MCF 10A (cell line): Measurements from ENCODE around the gene ATG7. TPM values are rescaled to one million over a fixed set of nuclear protein-coding genes. Genes with fewer than 3 reads are reported as not detected.

ENCODE experiments used
- BruUV-seq: library from RNA; stranded (reverse); fragments of 400-500 nt; replicated peaks from 2 replicates; lab custom pipeline; 2021; lab: Mats Ljungman, UMichigan
- CTCF ChIA-PET: fragments of 300-600 bp; sonication (Branson Sonifier 250); formaldehyde crosslinking; extraction: SDS; loops from one replicate; lab custom pipeline; 2021; ENCODE audit warnings: antibody characterized with exemption, inconsistent platforms; lab: Yijun Ruan, JAX
- POLR2A ChIA-PET: fragments of 300-600, 350-650 bp; sonication (Branson Sonifier 250); formaldehyde crosslinking; extraction: SDS; loops from one replicate; lab custom pipeline; 2020; ENCODE audit warnings: antibody characterized with exemption, inconsistent platforms; lab: Yijun Ruan, JAX
- DNase-seq: peaks from one replicate; pipeline ENCODE4 v3.0.0-alpha.2; 2018; ENCODE audit not compliant: unreplicated experiment
- H3K27ac Mint-ChIP-seq: one replicate; pipeline ENCODE4 v1.8.0; 2022; ENCODE audit warnings: mild to moderate bottlenecking, low read depth, mixed read lengths; ENCODE audit not compliant: unreplicated experiment
- H3K27me3 Mint-ChIP-seq: one replicate; pipeline ENCODE4 v1.8.0; 2022; ENCODE audit warnings: mixed read lengths; ENCODE audit not compliant: insufficient read depth, unreplicated experiment
- H3K36me3 Mint-ChIP-seq: one replicate; pipeline ENCODE4 v1.8.0; 2022; ENCODE audit warnings: mild to moderate bottlenecking, moderate library complexity, mixed read lengths; ENCODE audit not compliant: insufficient read depth, unreplicated experiment
- H3K4me1 Mint-ChIP-seq: one replicate; pipeline ENCODE4 v1.8.0; 2022; ENCODE audit warnings: mixed read lengths; ENCODE audit not compliant: insufficient read depth, unreplicated experiment
- H3K4me3 Mint-ChIP-seq: one replicate; pipeline ENCODE4 v1.8.0; 2022; ENCODE audit warnings: mild to moderate bottlenecking, moderate library complexity, mixed read lengths; ENCODE audit not compliant: unreplicated experiment
- H3K9me3 Mint-ChIP-seq: one replicate; pipeline ENCODE4 v1.8.0; 2022; ENCODE audit warnings: mixed read lengths; ENCODE audit not compliant: unreplicated experiment
- intact Hi-C: fragments of 100-400 bp; cut with micrococcal nuclease; formaldehyde crosslinking; loops from 2 replicates; pipeline ENCODE4 v1.14.1; 2022
- total RNA-seq: library from RNA; stranded (reverse); gene quantifications from 2 replicates; pipeline ENCODE4 v1.2.3, GENCODE V29; 2022
- TF ChIP-seq, protein P1 (sequence below): fragments of 200-600 bp; IDR thresholded peaks from one replicate; pipeline ENCODE4 v1.8.0; 2022; ENCODE audit warnings: antibody characterized with exemption, mild to moderate bottlenecking; ENCODE audit not compliant: unreplicated experiment

ATG7 gene
- total RNA-seq, 1 experiment from 2014 or later: 54.0 TPM

DNA sequence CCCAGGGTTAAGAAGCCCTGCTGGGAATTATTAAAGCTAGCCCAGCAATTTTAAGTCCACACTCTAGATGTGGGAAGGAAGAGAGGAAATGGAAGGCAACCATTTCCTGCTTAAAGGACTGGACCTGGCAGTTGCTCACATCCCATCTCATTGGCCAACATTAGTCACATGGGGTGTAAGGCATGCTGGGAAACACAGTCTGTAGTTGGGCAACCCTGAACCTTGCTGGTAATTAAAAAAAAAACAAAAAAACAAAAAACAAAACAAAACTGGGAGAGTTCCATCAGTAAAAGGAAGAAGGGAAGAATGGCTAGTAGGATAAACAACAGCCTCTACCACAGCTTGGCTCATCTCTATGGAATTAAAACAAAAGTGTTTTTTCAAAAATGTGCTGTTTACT, 235.5 kb downstream of the ATG7 start:
- TF ChIP-seq, protein P1, sequence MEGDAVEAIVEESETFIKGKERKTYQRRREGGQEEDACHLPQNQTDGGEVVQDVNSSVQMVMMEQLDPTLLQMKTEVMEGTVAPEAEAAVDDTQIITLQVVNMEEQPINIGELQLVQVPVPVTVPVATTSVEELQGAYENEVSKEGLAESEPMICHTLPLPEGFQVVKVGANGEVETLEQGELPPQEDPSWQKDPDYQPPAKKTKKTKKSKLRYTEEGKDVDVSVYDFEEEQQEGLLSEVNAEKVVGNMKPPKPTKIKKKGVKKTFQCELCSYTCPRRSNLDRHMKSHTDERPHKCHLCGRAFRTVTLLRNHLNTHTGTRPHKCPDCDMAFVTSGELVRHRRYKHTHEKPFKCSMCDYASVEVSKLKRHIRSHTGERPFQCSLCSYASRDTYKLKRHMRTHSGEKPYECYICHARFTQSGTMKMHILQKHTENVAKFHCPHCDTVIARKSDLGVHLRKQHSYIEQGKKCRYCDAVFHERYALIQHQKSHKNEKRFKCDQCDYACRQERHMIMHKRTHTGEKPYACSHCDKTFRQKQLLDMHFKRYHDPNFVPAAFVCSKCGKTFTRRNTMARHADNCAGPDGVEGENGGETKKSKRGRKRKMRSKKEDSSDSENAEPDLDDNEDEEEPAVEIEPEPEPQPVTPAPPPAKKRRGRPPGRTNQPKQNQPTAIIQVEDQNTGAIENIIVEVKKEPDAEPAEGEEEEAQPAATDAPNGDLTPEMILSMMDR: no peak
- H3K4me1 Mint-ChIP-seq: peaks cover 16% of the 10 kb centered on the region
- H3K4me3 Mint-ChIP-seq: no peak overlapping the region
- peaks cover 4% of the 10 kb centered on the region for H3K36me3 Mint-ChIP-seq
- no peaks in the 10 kb centered on the region for H3K9me3 Mint-ChIP-seq
- H3K27me3 Mint-ChIP-seq: no peaks in the 10 kb centered on the region
- intact Hi-C loops: no loop called here
- CTCF ChIA-PET: interaction anchor here (0.6 kb wide), 2 partner anchors 118 to 144 kb away, joined by 3 to 4 read pairs; no protein-coding TSS in a partner anchor
- no peak for DNase-seq
- BruUV-seq: no TSS peak
- no peak overlapping the region for H3K27ac Mint-ChIP-seq
- POLR2A ChIA-PET: interaction anchor here (1.6 kb wide), 1 partner anchor 9 kb away, joined by 5 read pairs; no protein-coding TSS in a partner anchor

DNA sequence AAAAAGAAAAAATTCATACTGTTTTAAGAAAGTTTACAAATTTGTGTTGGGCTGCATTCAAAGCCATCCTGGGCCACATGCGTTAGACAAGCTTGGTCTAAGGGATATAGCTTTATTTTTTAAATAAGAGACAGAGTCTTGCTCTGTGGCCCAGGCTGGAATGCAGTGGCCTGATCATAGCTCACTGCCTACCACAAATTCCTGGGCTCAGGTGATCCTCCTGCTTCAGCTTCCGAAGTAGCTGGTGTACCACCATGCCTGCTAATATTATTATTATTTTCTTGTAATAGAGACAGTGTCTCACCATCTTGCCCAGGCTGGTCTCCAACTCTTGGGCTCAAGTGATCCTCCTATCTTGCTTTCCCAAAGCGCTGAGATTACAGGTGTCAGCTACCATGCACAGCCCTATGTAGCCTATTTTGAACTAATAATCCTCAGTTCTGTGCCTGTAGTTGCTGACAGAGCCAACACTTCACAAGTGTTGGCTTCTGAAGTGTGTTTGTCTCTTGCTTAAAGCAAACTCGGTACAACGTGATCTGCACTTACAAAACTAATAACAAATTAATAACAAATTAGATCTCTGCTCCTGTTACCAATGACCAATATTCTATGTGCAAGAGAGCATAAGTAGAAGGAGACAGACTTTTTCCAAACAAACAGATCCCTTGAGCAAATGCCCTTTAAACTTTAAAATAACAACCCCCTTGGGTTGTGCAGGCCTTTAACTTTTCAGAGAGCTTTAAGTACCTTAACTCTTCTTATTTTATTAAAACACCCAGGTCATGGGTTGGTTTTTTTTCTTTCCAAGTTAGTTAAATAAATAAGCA, 236.4 kb downstream of the ATG7 start:
- H3K9me3 Mint-ChIP-seq: no peaks in the 10 kb centered on the region
- intact Hi-C loops: no loop called here
- DNase-seq: no peak
- no peak overlapping the region for H3K27ac Mint-ChIP-seq
- CTCF ChIA-PET: interaction anchor here (0.6 kb wide), 3 partner anchors 119 to 236 kb away, joined by 3 to 4 read pairs (median 3); no protein-coding TSS in a partner anchor
- POLR2A ChIA-PET: interaction anchor here (1.6 kb wide), 1 partner anchor 9 kb away, joined by 5 read pairs; no protein-coding TSS in a partner anchor
- peaks cover 16% of the 10 kb centered on the region for H3K4me1 Mint-ChIP-seq
- TF ChIP-seq, protein P1: no peak
- no TSS peak for BruUV-seq
- H3K36me3 Mint-ChIP-seq: peaks cover 4% of the 10 kb centered on the region
- no peak overlapping the region for H3K4me3 Mint-ChIP-seq
- no peaks in the 10 kb centered on the region for H3K27me3 Mint-ChIP-seq

DNA sequence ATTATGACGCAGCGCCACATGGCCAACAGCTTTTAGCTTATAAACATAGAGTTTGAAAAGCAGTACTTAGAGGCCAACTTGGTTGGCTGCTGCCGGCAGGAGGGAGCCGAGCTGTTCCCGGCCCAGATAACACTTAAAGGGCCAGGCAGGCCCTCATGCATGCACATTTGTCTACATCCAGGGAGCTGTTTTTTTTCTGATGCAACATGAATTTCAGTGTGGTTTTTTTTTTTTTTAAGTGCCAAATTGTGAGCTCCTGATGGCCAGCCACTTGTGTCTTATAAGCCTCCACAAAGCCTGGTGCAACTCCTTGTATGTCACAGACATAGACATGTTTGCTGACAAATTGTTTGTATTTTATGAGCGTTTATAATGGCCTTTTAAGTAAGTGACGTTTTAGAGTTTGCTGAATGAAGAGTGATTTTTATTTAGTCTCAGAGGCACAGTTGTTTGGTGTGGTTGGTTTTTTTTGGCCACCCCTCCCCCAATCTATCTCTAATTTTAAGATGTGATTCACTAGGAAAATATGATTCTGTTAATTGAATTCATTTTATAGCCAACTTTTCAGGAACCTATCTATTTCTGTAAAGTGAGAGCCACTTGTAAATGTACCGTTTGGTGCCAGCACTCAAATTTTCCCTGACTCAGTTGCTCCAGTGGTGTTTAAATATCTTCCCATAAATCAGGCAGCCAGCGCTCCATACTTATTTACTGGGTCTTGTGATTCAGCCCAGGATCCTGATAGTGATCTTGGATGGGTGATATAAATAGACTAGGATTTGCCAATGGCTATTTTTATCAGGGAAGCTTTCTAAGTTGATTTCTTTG, 237.2 kb downstream of the ATG7 start:
- ChIA-PET POLR2A (interaction anchor here (1.6 kb wide), 1 partner anchor 10 kb away, joined by 5 read pairs; no protein-coding TSS in a partner anchor), CTCF (interaction anchor here (0.6 to 1.7 kb wide), 2 partner anchors 12 to 235 kb away, joined by 3 to 4 read pairs; no protein-coding TSS in a partner anchor)
- Mint-ChIP-seq H3K4me3 (no peak overlapping the region), H3K27me3 (no peaks in the 10 kb centered on the region), H3K4me1 (peaks cover 22% of the 10 kb centered on the region), H3K27ac (no peak overlapping the region), H3K9me3 (no peaks in the 10 kb centered on the region), H3K36me3 (peaks cover 4% of the 10 kb centered on the region)
- intact Hi-C loops: no loop called here
- peak; percentile 53 for DNase-seq
- no TSS peak for BruUV-seq
- TF ChIP-seq, protein P1: no peak

DNA sequence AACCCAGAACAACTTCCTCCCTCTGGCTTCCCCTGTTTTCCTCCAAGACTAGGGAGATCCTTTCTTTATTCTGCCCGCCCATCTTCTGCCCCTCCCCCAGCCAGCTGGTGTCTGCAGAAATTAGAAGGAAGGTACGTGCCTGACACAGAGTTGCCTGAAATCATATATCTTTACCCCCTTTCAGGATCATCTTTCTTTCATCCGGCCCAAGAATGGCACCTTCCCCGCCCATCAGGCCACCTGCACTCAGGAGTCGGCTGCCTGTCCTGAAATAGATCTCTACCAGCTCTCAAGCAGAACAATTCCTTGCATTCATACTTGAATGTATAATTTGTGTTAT, 237.8 kb downstream of the ATG7 start:
- intact Hi-C loops: no loop called here
- POLR2A ChIA-PET: no interaction called here
- Mint-ChIP-seq H3K27me3 (no peaks in the 10 kb centered on the region), H3K27ac (no peak overlapping the region), H3K9me3 (no peaks in the 10 kb centered on the region), H3K36me3 (peaks cover 4% of the 10 kb centered on the region), H3K4me3 (no peak overlapping the region), H3K4me1 (peaks cover 23% of the 10 kb centered on the region)
- no peak for DNase-seq
- TF ChIP-seq, protein P1: no peak
- CTCF ChIA-PET: interaction anchor here (1.7 kb wide), 1 partner anchor 12 kb away, joined by 4 read pairs; no protein-coding TSS in a partner anchor
- BruUV-seq: no TSS peak
